Measurements from ENCODE around the gene MRPL47. TPM values are rescaled to one million over a fixed set of nuclear protein-coding genes. Genes with fewer than 3 reads are reported as not detected.

The MRPL47 gene
- total RNA-seq, 1 donor from 2014 or later, result 31.1 TPM

- TF ChIP-seq CTCF (IDR thresholded peaks at IDR 0.05; ENCODE audit: unreplicated experiment), result peak; percentile 43
- Mint-ChIP-seq H3K36me3 (no peaks in the 10 kb centered on the region), H3K27ac (no peak overlapping the region), H3K4me1 (peaks cover 12% of the 10 kb centered on the region), H3K27me3 (ENCODE audit: low read depth) (no peaks in the 10 kb centered on the region), H3K4me3 (no peak overlapping the region), H3K9me3 (no peaks in the 10 kb centered on the region)
- peak in 1 of 2 experiments; percentile 67 for DNase-seq (ENCODE audit: low spot score in 2 of 2, unreplicated experiment in 2 of 2)
Observed at GRCh38 chr3:179558742-179559364, 45.6 kb downstream of the MRPL47 start.

GRCh38 chr3:179551349-179552105 is 52.9 kb downstream of the MRPL47 start:
- Mint-ChIP-seq H3K9me3 (peaks cover 5% of the 10 kb centered on the region), H3K27me3 (ENCODE audit: low read depth) (no peaks in the 10 kb centered on the region), H3K36me3 (no peaks in the 10 kb centered on the region), H3K4me1 (peaks cover 4% of the 10 kb centered on the region), H3K27ac (no peak overlapping the region), H3K4me3 (no peak overlapping the region)
- TF ChIP-seq CTCF (IDR thresholded peaks at IDR 0.05; ENCODE audit: unreplicated experiment), result no peak
- no peak for DNase-seq (ENCODE audit: low spot score in 2 of 2, unreplicated experiment in 2 of 2)

- Mint-ChIP-seq H3K27me3 (ENCODE audit: low read depth) (no peaks in the 10 kb centered on the region), H3K9me3 (peaks cover 5% of the 10 kb centered on the region), H3K36me3 (no peaks in the 10 kb centered on the region), H3K4me1 (peaks cover 4% of the 10 kb centered on the region), H3K4me3 (no peak overlapping the region), H3K27ac (no peak overlapping the region)
- TF ChIP-seq CTCF (IDR thresholded peaks at IDR 0.05; ENCODE audit: unreplicated experiment), result no peak
- DNase-seq (ENCODE audit: low spot score in 2 of 2, unreplicated experiment in 2 of 2), result no peak
Observed at GRCh38 chr3:179546814-179547241, 57.6 kb downstream of the MRPL47 start.

- Mint-ChIP-seq H3K27ac (no peak overlapping the region), H3K4me3 (no peak overlapping the region), H3K27me3 (ENCODE audit: low read depth) (peaks cover 1% of the 10 kb centered on the region)
Observed at GRCh38 chr3:179544981-179545645, 59.3 kb downstream of the MRPL47 start.

GRCh38 chr3:179542375-179542774 is 62.1 kb downstream of the MRPL47 start:
- TF ChIP-seq CTCF (IDR thresholded peaks at IDR 0.05; ENCODE audit: unreplicated experiment), result no peak
- Mint-ChIP-seq H3K9me3 (no peaks in the 10 kb centered on the region), H3K4me3 (no peak overlapping the region), H3K27me3 (ENCODE audit: low read depth) (peaks cover 1% of the 10 kb centered on the region), H3K27ac (no peak overlapping the region), H3K4me1 (peaks cover 4% of the 10 kb centered on the region), H3K36me3 (no peaks in the 10 kb centered on the region)
- DNase-seq (ENCODE audit: low spot score in 2 of 2, unreplicated experiment in 2 of 2), result no peak

More at GRCh38 chr3:179544981-179545645, 59.3 kb downstream of the MRPL47 start:
- Mint-ChIP-seq H3K36me3 (no peaks in the 10 kb centered on the region), H3K9me3 (no peaks in the 10 kb centered on the region), H3K4me1 (peaks cover 4% of the 10 kb centered on the region)
- DNase-seq (ENCODE audit: low spot score in 2 of 2, unreplicated experiment in 2 of 2), result no peak
- TF ChIP-seq CTCF (IDR thresholded peaks at IDR 0.05; ENCODE audit: unreplicated experiment), result no peak
